Mucosa of descending colon (tissue), 3 donors: ENCODE data around the gene IRF1. TPM values are rescaled to one million over a fixed set of nuclear protein-coding genes. Genes with fewer than 3 reads are reported as not detected.

Source experiments
- ATAC-seq: fragments of 200-7000 bp; cut with Tn5 transposase; one replicate; pipeline ENCODE4 v1.9.1; 2020; ENCODE audit warnings: mild to moderate bottlenecking, moderate library complexity
- DNase-seq, 3 donors: peaks; one replicate each; pipeline ENCODE4 v3.0.0-alpha.2; 2020
- H3K36me3 ChIP-seq: fragments of 200-600 bp; one replicate; pipeline ENCODE4 v1.8.0; 2021; ENCODE audit warnings: low read depth, mild to moderate bottlenecking
- H3K4me1 ChIP-seq: fragments of 200-600 bp; one replicate; pipeline ENCODE4 v1.8.0; 2021; ENCODE audit warnings: low read depth, mild to moderate bottlenecking
- H3K4me3 ChIP-seq: fragments of 200-600 bp; one replicate; pipeline ENCODE4 v1.8.0; 2021; ENCODE audit warnings: mild to moderate bottlenecking
- H3K9me3 ChIP-seq: fragments of 200-600 bp; one replicate; pipeline ENCODE4 v1.8.0; 2021; ENCODE audit warnings: mild to moderate bottlenecking
- intact Hi-C, 2 donors: fragments of 100-400 bp; cut with DNase I in 1 of 2; cut with micrococcal nuclease in 1 of 2; formaldehyde crosslinking; loops; one replicate each; pipeline versions ENCODE4 v1.11.0 to v1.11.1; 2022; cut with DNase I, micrococcal nuclease
- total RNA-seq, 3 donors: library from RNA; stranded (reverse); fragmentation: NEBNext Ultra II Directional in 2 of 3; extraction: Animal tissue kit (Norgen Biotek cat#: 25700) in 2 of 3; gene quantifications; one replicate each; pipeline versions ENCODE4 v1.2.1 to v1.2.4, GENCODE V29; 2021 to 2023
- TF ChIP-seq, protein P1 (sequence below): fragments of 200-600 bp; IDR thresholded peaks from one replicate; pipeline ENCODE4 v1.8.0; 2022; ENCODE audit warnings: antibody characterized with exemption, mild to moderate bottlenecking
- donor health status: DM: no; HTN: no; CAD: no; lungs with moderate emphysema.
- donor health status: DM: no; HTN: no; CAD: no.
- donor health status: DM: no; HTN: yes; CAD: no.

Gene IRF1
- total RNA-seq, 3 donors from 2014 or later: 89.4 to 172 (median 143) TPM

DNA sequence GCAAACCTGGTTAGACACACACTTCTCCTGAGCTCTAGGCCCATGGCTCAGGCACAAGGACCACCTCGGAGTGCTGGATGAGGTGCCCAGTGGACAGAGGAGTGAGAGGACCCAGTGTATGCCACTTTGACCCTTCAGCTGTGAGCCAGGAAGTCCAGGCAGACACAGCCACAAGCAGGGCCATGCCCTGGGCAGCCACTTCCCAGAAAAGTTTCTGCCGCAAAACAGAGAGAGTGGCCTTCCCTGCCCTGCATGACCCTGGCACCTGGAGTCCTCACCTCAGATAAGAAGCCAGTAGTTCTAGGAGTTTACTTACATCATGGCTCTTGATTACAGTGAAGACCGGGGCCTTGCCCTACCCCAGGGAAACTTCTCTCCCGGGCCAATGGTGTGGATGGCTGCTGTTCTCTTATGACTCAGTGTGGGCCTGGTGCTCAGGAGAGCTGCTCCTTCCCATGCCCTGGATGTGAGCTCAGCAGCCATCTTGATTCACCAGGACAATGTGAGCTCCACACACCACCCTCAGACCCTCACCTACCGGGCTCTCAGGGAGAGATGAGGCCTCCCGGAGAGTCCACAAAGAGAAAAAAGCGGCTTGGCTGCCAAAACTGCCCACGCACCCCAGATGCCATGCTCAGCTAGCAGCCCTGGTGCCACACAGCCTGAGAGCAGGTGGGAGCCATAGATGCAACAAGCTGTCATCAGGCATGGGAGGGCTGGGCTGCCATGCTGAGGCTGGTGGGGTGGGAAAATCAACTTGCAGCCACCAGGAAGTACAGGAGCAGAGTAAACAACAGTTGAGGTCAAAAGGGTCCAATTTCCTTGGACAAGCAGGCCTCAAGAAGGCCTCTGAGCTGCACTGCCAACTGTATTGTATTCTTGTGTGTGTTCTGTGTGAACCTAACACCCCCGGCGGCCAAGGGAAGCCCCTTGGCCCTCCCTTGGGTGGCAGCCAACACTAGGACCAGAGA, 11.7 kb upstream of the IRF1 start:
- intact Hi-C loops: loop anchor here (5.0 kb wide), 1 partner anchor 115 kb away; no protein-coding TSS in a partner anchor

DNA sequence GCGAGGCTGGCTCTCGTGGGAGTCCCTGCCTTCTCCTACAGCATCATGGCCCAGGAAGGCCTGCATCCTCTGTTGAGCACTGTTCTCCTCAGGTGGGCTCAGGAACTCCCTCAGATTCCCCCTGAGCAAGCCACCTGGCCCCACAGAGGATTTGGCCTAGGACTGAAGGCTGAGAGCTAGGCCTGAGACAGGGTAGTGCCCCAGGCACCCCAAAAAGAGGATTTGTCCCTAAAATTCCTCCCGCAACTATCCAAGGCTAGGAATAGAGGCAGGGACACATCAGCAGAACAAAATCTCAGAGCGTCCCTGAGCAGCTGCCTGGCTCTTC, 11.0 kb upstream of the IRF1 start:
- Histone ChIP-seq H3K36me3 (no peaks in the 10 kb centered on the region), H3K4me1 (peaks cover 69% of the 10 kb centered on the region), H3K4me3 (no peak overlapping the region), H3K9me3 (no peaks in the 10 kb centered on the region)
- DNase-seq: no peak
- no peak for ATAC-seq
- TF ChIP-seq, protein P1, sequence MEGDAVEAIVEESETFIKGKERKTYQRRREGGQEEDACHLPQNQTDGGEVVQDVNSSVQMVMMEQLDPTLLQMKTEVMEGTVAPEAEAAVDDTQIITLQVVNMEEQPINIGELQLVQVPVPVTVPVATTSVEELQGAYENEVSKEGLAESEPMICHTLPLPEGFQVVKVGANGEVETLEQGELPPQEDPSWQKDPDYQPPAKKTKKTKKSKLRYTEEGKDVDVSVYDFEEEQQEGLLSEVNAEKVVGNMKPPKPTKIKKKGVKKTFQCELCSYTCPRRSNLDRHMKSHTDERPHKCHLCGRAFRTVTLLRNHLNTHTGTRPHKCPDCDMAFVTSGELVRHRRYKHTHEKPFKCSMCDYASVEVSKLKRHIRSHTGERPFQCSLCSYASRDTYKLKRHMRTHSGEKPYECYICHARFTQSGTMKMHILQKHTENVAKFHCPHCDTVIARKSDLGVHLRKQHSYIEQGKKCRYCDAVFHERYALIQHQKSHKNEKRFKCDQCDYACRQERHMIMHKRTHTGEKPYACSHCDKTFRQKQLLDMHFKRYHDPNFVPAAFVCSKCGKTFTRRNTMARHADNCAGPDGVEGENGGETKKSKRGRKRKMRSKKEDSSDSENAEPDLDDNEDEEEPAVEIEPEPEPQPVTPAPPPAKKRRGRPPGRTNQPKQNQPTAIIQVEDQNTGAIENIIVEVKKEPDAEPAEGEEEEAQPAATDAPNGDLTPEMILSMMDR: no peak
- intact Hi-C loops: loop anchor here (5.0 kb wide), 1 partner anchor 114 kb away; no protein-coding TSS in a partner anchor

More for the DNA sequence above, 11.7 kb upstream of the IRF1 start:
- Histone ChIP-seq H3K36me3 (no peaks in the 10 kb centered on the region), H3K9me3 (no peaks in the 10 kb centered on the region), H3K4me3 (no peak overlapping the region), H3K4me1 (peaks cover 67% of the 10 kb centered on the region)
- DNase-seq: peak in 2 of 3 donors; percentile 47 to 58
- TF ChIP-seq, protein P1: no peak
- peak; percentile 30 for ATAC-seq

DNA sequence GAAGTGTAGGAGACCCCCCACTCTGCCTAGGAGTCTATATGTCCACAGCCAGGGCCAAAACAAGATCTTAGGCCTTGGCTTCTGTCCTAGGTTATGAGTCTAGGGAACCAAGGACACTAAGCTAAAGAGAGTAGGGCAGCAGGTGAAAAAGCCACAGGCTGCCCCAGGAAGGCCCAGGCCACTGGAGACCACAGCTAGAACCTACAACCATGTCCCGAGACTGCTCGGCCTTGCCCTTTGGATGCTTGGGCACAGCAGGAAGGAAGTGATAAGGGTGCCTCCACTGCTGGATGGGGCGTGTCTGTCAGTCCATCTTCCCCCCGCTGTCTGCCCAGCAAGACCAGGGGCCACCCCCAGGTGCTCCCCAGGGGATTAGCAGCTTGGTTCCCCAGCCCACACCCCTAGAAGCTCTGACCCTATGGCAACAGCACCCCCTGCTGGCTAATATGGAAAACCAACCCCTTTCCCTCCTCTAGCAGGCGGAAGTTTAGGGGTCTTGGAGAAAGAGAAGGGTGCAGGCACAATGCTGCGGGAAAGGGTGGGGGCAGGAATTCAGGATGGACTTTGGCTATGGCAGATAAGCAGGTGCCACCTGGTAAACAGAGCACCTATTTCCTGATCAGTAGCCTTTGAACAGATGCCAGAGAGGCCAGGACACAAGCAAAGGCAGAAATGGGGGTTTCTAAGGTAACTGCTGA, 10.5 kb upstream of the IRF1 start:
- TF ChIP-seq, protein P1: peak; percentile 64
- intact Hi-C loops: loop anchor here (5.0 kb wide), 1 partner anchor 114 kb away; no protein-coding TSS in a partner anchor
- DNase-seq: peak; percentile 83 to 88 (median 86)
- Histone ChIP-seq H3K4me3 (no peak overlapping the region), H3K4me1 (peaks cover 69% of the 10 kb centered on the region), H3K9me3 (no peaks in the 10 kb centered on the region), H3K36me3 (no peaks in the 10 kb centered on the region)
- peak; percentile 59 for ATAC-seq

DNA sequence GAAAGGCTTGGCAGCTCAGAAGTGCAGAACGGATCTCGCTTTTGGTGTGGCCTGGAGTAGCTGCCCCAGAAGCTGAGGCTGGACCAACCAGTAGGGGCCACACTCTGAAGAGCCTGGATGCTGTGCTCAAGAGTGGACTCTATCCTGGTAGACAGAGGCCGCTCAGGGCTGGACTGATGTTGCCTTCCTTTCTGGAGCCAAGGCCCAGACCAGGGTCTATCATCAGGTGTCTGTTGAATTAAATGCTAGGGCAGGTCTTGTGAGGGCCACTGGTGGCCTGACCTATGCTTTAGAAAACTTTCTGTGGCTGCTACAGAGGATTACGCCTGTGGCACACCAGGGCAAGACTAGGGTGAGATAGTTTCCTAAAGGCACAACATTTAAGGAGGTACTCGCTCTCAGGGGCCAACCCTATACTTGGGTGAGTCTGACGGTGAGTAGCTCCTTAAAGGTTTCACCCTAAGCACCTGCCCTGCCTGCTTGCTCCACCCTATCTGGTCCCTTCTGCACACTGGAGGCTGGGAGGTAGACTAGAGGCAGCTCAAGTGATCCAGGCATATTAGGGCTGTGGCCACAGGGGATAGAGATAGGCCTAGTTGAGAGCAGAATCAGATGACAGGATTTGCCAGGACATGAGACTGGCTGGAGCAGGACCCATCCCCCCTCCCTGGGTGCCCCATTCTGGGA, 9.8 kb upstream of the IRF1 start:
- peak in 1 of 3 donors; percentile 59 for DNase-seq
- Histone ChIP-seq H3K4me1 (peaks cover 62% of the 10 kb centered on the region), H3K9me3 (no peaks in the 10 kb centered on the region), H3K36me3 (no peaks in the 10 kb centered on the region), H3K4me3 (no peak overlapping the region)
- no peak for ATAC-seq
- TF ChIP-seq, protein P1: no peak
- intact Hi-C loops: loop anchor here (5.0 kb wide), 1 partner anchor 113 kb away; no protein-coding TSS in a partner anchor
